Mucosa of descending colon (tissue), 3 donors: ENCODE results near the gene UVRAG. TPM values are rescaled to one million over a fixed set of nuclear protein-coding genes. Genes with fewer than 3 reads are reported as not detected.
"Not testable (repeated sequence)": the region's sequence is repeated elsewhere in the genome, so short reads cannot be mapped to it uniquely, and the experiment has no call there.

ENCODE experiments used
- ATAC-seq: fragments of 200-7000 bp; cut with Tn5 transposase; one replicate; pipeline ENCODE4 v1.9.1; 2020; ENCODE audit warnings: mild to moderate bottlenecking, moderate library complexity
- DNase-seq, 3 donors: peaks; one replicate each; pipeline ENCODE4 v3.0.0-alpha.2; 2020
- H3K36me3 ChIP-seq: fragments of 200-600 bp; one replicate; pipeline ENCODE4 v1.8.0; 2021; ENCODE audit warnings: low read depth, mild to moderate bottlenecking
- H3K4me1 ChIP-seq: fragments of 200-600 bp; one replicate; pipeline ENCODE4 v1.8.0; 2021; ENCODE audit warnings: low read depth, mild to moderate bottlenecking
- H3K4me3 ChIP-seq: fragments of 200-600 bp; one replicate; pipeline ENCODE4 v1.8.0; 2021; ENCODE audit warnings: mild to moderate bottlenecking
- H3K9me3 ChIP-seq: fragments of 200-600 bp; one replicate; pipeline ENCODE4 v1.8.0; 2021; ENCODE audit warnings: mild to moderate bottlenecking
- CTCF ChIP-seq: fragments of 200-600 bp; IDR thresholded peaks from one replicate; pipeline ENCODE4 v1.8.0; 2022; ENCODE audit warnings: antibody characterized with exemption, mild to moderate bottlenecking
- intact Hi-C, 2 donors: fragments of 100-400 bp; cut with DNase I in 1 of 2; cut with micrococcal nuclease in 1 of 2; formaldehyde crosslinking; loops; one replicate each; pipeline versions ENCODE4 v1.11.0 to v1.11.1; 2022; cut with DNase I, micrococcal nuclease
- total RNA-seq, 3 donors: library from RNA; stranded (reverse); fragmentation: NEBNext Ultra II Directional in 2 of 3; extraction: Animal tissue kit (Norgen Biotek cat#: 25700) in 2 of 3; gene quantifications; one replicate each; pipeline versions ENCODE4 v1.2.1 to v1.2.4, GENCODE V29; 2021 to 2023
- donor health status: DM: no; HTN: no; CAD: no; lungs with moderate emphysema.
- donor health status: DM: no; HTN: no; CAD: no.
- donor health status: DM: no; HTN: yes; CAD: no.

UVRAG gene
- total RNA-seq, 3 donors from 2014 or later: 14.9 to 37.1 (median 16.9) TPM

GRCh38 chr11:76069001-76069400 is 254.0 kb downstream of the UVRAG start:
- TF ChIP-seq CTCF: no peak
- intact Hi-C loops: no loop called here
- H3K9me3 ChIP-seq: no peaks in the 10 kb centered on the region
- ATAC-seq: no peak
- no peaks in the 10 kb centered on the region for H3K36me3 ChIP-seq
- H3K4me3 ChIP-seq: no peak overlapping the region
- H3K4me1 ChIP-seq: no peaks in the 10 kb centered on the region
- DNase-seq: no peak

DNA sequence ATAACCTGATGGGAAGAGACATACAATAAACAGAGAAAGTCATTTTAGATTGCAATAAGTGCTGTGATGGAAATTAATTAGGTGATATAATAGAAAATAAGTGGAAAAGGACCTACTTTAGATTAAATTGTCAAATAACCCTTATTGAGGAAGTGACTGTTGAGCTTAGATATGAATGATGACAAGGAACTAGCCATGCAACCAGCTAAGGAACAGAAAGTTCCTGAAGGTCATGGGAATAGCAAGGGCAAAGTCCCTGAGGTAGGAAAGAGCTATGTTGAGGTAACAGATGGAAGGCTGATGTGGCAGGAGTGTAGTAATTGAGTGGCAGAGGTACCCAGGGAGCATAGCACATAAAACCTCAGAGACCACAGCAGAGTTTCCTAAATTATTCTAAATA is 256.1 kb downstream of the UVRAG start:
- peak; percentile 80 for ATAC-seq
- Histone ChIP-seq H3K36me3 (no peaks in the 10 kb centered on the region), H3K9me3 (no peaks in the 10 kb centered on the region), H3K4me1 (peaks cover 3% of the 10 kb centered on the region), H3K4me3 (no peak overlapping the region)
- DNase-seq: no peak
- intact Hi-C loops: no loop called here
- TF ChIP-seq CTCF: no peak

DNA sequence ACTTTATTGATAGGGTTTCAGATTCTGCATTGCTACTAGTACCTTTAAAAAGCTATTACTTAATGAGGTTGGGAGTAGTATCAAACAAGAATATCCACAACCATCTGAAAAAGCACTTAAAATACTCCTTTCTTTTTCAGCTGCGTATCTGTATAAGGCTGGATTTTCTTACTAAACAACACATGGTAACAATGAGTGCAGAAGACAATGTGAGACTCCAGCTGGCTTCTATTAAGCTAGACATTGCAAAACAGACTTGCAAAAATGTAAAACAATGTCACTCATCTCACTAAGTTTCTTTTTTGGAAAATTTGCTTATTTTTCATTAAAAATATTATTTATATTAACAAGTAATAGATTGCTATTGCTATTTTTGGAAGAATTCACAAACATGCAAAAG is 258.7 kb downstream of the UVRAG start:
- DNase-seq: no peak
- TF ChIP-seq CTCF: no peak
- intact Hi-C loops: no loop called here
- Histone ChIP-seq H3K4me1 (peaks cover 3% of the 10 kb centered on the region), H3K9me3 (no peaks in the 10 kb centered on the region), H3K36me3 (no peaks in the 10 kb centered on the region), H3K4me3 (no peak overlapping the region)
- ATAC-seq: no peak

DNA sequence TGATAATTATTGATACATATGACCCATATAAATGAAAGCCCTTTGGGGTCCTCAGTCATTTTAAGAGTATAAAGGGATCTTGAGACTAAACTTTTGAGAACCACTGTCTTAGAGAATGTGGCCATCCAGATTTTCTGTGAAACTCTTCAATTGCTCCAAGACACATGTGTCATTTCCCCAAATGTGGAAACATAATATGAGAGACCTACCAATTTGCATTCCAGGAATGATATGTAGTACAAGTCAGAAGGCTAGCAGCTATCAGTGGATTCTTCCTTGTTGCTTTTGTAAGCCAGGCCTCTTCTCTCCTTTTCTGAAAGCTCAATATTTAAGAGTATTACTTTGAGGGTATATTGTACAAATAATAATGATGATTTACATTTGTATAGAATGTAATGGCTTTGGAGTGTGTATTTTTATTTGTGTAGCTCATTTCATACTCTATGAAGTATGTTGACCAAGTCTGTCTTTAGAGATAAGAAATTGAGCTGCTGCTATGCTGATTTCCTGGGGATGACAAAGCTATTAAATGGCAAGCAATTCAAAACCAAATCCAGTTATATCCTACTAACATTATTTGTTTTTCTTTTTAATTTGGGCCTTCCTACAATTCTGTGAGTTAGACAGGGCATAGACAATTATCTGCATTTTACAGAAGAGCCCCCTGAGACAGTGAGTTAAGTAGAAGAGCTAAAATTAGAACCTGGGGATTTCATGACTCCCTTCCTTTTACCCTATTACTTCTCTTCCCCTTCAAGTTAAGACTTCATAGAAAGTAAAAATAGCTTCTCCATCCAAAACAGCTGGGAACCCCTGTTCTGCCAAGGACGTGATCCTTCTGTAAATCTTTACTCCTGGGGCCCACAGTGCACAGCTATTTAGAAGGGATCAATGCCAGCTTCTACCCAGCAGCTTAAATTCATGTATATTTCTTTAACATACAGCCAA is 259.4 kb downstream of the UVRAG start:
- DNase-seq (no peak), ATAC-seq (no peak)
- no peak overlapping the region for H3K4me3 ChIP-seq
- no peaks in the 10 kb centered on the region for H3K9me3 ChIP-seq
- intact Hi-C loops: no loop called here
- TF ChIP-seq CTCF: no peak
- peaks cover 3% of the 10 kb centered on the region for H3K4me1 ChIP-seq
- no peaks in the 10 kb centered on the region for H3K36me3 ChIP-seq

GRCh38 chr11:76075716-76076115 is 260.7 kb downstream of the UVRAG start:
- intact Hi-C loops: no loop called here
- no peak for TF ChIP-seq CTCF
- no peak overlapping the region for H3K4me3 ChIP-seq
- H3K9me3 ChIP-seq: no peaks in the 10 kb centered on the region
- DNase-seq: no peak
- H3K36me3 ChIP-seq: no peaks in the 10 kb centered on the region
- H3K4me1 ChIP-seq: peaks cover 3% of the 10 kb centered on the region
- no peak for ATAC-seq

DNA sequence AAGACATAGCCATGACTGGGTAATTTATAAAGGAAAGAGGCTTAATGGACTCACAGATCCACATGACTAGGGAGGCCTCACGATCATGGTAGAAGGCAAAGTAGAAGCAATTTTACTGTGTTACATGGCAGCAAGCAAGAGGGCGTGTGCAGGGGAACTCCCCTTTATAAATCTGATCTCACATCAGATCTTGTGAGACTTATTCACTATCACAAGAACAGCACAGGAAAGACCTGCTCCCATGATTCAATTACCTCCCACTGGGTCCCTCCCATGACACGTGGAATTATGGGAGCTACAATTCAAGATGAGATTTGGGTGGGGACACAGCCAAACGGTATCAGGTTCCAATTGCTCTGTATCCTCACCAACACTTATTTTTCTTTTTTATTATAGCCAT is 261.2 kb downstream of the UVRAG start:
- ATAC-seq: peak; percentile 36

More for the DNA sequence above, 261.2 kb downstream of the UVRAG start:
- DNase-seq, intact Hi-C loops, H3K9me3 ChIP-seq, H3K4me3 ChIP-seq, H3K4me1 ChIP-seq, H3K36me3 ChIP-seq: not testable (repeated sequence)
